NB4 (cell line): ENCODE data around the gene INSR.

Experiments
- CTCF ChIP-seq: IDR thresholded peaks from one replicate; pipeline ENCODE4 v1.5.1; 2012; ENCODE audit warnings: low read depth, low read length
- MYC ChIP-seq: IDR thresholded peaks from 2 replicates; pipeline ENCODE4 v1.6.1; 2011; ENCODE audit warnings: low read depth, low read length
- POLR2A ChIP-seq: IDR thresholded peaks from 2 replicates; pipeline ENCODE4 v1.6.1; 2011; ENCODE audit warnings: mild to moderate bottlenecking; ENCODE audit not compliant: insufficient read length; ENCODE audit errors: extremely low read depth
- TF ChIP-seq, protein P1 (sequence below): IDR thresholded peaks from 2 replicates; pipeline ENCODE4 v1.6.1; 2011; ENCODE audit warnings: low read depth, low read length

DNA sequence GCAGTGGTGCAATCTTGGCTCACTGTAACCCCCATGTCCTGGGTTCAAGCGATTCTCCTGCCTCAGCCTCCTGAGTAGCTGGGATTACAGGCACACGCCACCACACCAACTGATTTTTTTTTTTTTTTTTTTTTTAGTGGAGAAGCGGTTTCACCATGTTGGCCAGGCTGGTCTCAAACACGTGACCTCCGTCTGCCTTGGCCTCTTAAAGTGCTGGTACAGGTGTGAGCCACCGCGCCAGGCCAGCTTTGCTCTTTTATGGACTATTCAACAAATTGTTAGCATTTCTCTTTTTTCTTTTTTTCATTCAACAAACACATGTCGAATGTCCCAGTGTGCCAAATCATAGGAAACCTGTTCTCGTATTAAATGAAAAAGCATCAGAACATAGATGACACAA lies 99.6 kb downstream of the INSR start:
- TF ChIP-seq CTCF (no peak), POLR2A (no peak), MYC (no peak)
- TF ChIP-seq, protein P1, sequence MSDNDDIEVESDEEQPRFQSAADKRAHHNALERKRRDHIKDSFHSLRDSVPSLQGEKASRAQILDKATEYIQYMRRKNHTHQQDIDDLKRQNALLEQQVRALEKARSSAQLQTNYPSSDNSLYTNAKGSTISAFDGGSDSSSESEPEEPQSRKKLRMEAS, result no peak
